ENCODE data around the gene ZMAT5.

ZMAT5 gene

GRCh38 chr22:29706486-29706885, 60.3 kb downstream of the ZMAT5 start:
- DNase-seq (ENCODE audit: extremely low read depth, low read depth): no peak

GRCh38 chr22:29705651-29706050, 61.2 kb downstream of the ZMAT5 start:
- DNase-seq (ENCODE audit: extremely low read depth, low read depth): no peak
- TF ChIP-seq CTCF (IDR thresholded peaks at IDR 0.05; ENCODE audit: low read depth, low read length): no peak

More at GRCh38 chr22:29706486-29706885, 60.3 kb downstream of the ZMAT5 start:
- no peak for TF ChIP-seq CTCF (IDR thresholded peaks at IDR 0.05; ENCODE audit: low read depth, low read length)

GRCh38 chr22:29704528-29705285, 62.1 kb downstream of the ZMAT5 start:
- DNase-seq (ENCODE audit: extremely low read depth, low read depth): no peak
- no peak; the same call in none of the 2 replicates for TF ChIP-seq CTCF (IDR thresholded peaks at IDR 0.05; ENCODE audit: low read depth, low read length)

- no peak for TF ChIP-seq CTCF (IDR thresholded peaks at IDR 0.05; ENCODE audit: low read depth, low read length)
- no peak for DNase-seq (ENCODE audit: extremely low read depth, low read depth)
These were observed 63.1 kb downstream of the ZMAT5 start for GRCh38 chr22:29703569-29704195.

GRCh38 chr22:29702931-29703501, 63.8 kb downstream of the ZMAT5 start:
- TF ChIP-seq CTCF (IDR thresholded peaks at IDR 0.05; ENCODE audit: low read depth, low read length): no peak
- DNase-seq (ENCODE audit: extremely low read depth, low read depth): no peak

GRCh38 chr22:29702000-29702930, 64.5 kb downstream of the ZMAT5 start:
- TF ChIP-seq CTCF (IDR thresholded peaks at IDR 0.05; ENCODE audit: low read depth, low read length): no peak
- no peak for DNase-seq (ENCODE audit: extremely low read depth, low read depth)

Data from AG09319 (cell line).